T follicular helper cell (primary cell): ENCODE measurements around the gene MMP28.
"Not testable (repeated sequence)": the region's sequence is repeated elsewhere in the genome, so short reads cannot be mapped to it uniquely, and the experiment has no call there.

Source experiments
- DNase-seq: peaks from one replicate; pipeline ENCODE4 v3.0.0-alpha.2; 2020; ENCODE audit warnings: low read depth

Gene MMP28

GRCh38 chr17:35765756-35766488 lies 29.5 kb downstream of the MMP28 start:
- no peak for DNase-seq

GRCh38 chr17:35765086-35765710 lies 30.2 kb downstream of the MMP28 start:
- DNase-seq: no peak

GRCh38 chr17:35764123-35764991 lies 31.1 kb downstream of the MMP28 start:
- DNase-seq: peak; percentile 66

- DNase-seq: no peak
Measured at GRCh38 chr17:35763767-35764122, 31.7 kb downstream of the MMP28 start.

- no peak for DNase-seq
Measured at GRCh38 chr17:35761601-35762000, 33.8 kb downstream of the MMP28 start.

- no peak for DNase-seq
Measured at GRCh38 chr17:35760587-35760986, 34.9 kb downstream of the MMP28 start, which contains the start of gene C17orf50. Gene C17orf50, plus strand, starts transcription at chr17:35760887. Its CDS starts 55 bp downstream, at chr17:35760942.

GRCh38 chr17:35757243-35757642 lies 38.2 kb downstream of the MMP28 start:
- no peak for DNase-seq

GRCh38 chr17:35752945-35753764 lies 42.3 kb downstream of the MMP28 start, which contains the start of gene GAS2L2:
Gene GAS2L2, minus strand, starts transcription at chr17:35753239. Its CDS starts 389 bp downstream, at chr17:35752850.
- DNase-seq: no peak

GRCh38 chr17:35752471-35752870 lies 43.0 kb downstream of the MMP28 start:
- DNase-seq: no peak

- DNase-seq: not testable (repeated sequence)
Measured at GRCh38 chr17:35751541-35751940, 43.9 kb downstream of the MMP28 start.

GRCh38 chr17:35750526-35751395 lies 44.7 kb downstream of the MMP28 start:
- no peak for DNase-seq

GRCh38 chr17:35749560-35750412 lies 45.7 kb downstream of the MMP28 start:
- DNase-seq: no peak

- DNase-seq: no peak
Measured at GRCh38 chr17:35748979-35749378, 46.5 kb downstream of the MMP28 start.

- DNase-seq: no peak
Measured at GRCh38 chr17:35748341-35748841, 47.0 kb downstream of the MMP28 start.

GRCh38 chr17:35747540-35748017 lies 47.9 kb downstream of the MMP28 start:
- DNase-seq: peak; percentile 63

GRCh38 chr17:35745749-35746320 lies 49.6 kb downstream of the MMP28 start:
- no peak for DNase-seq

- DNase-seq: no peak
Measured at GRCh38 chr17:35745246-35745645, 50.2 kb downstream of the MMP28 start.

GRCh38 chr17:35744830-35745229 lies 50.6 kb downstream of the MMP28 start:
- DNase-seq: no peak
